Omental fat pad (tissue), 4 donors: ENCODE data around the gene KSR2. TPM values are rescaled to one million over a fixed set of nuclear protein-coding genes. Genes with fewer than 3 reads are reported as not detected.

Source experiments
- ATAC-seq: fragments of 150-250 bp; one replicate; pipeline ENCODE4 v1.9.1; 2016; ENCODE audit warnings: mild to moderate bottlenecking, moderate library complexity; ENCODE audit not compliant: low FRiP score
- DNase-seq: peaks from one replicate; pipeline ENCODE4 v3.0.0-alpha.2; 2019; ENCODE audit warnings: low spot score
- CTCF ChIP-seq, 3 donors: fragments of 450-650 bp; IDR thresholded peaks; one replicate each; pipeline ENCODE4 v1.5.1; 2016 to 2017; ENCODE audit warnings: antibody characterized with exemption in 3 of 3, mild to moderate bottlenecking in 3 of 3, moderate library complexity in 2 of 3
- total RNA-seq, 4 donors: library from RNA; depleted of rRNA; stranded (reverse); fragments of >200 nt; gene quantifications; one replicate each; pipeline ENCODE4 v1.1.0, GENCODE V29; 2016

The KSR2 gene
- total RNA-seq, 4 donors from 2014 or later, result under 0.01 to 0.16 (median under 0.01) TPM; not detected in 1

- no peak for TF ChIP-seq CTCF (IDR thresholded peaks at IDR 0.05)
- ATAC-seq, result no peak
- DNase-seq, result no peak
Measured at GRCh38 chr12:117461732-117462131, 507.1 kb downstream of the KSR2 start.

- DNase-seq, result no peak
- TF ChIP-seq CTCF (IDR thresholded peaks at IDR 0.05), result no peak
- no peak for ATAC-seq
Measured at GRCh38 chr12:117459229-117459628, 509.6 kb downstream of the KSR2 start.

- TF ChIP-seq CTCF (IDR thresholded peaks at IDR 0.05), result no peak
- ATAC-seq, result no peak
- no peak for DNase-seq
Measured at GRCh38 chr12:117457189-117457588, 511.6 kb downstream of the KSR2 start.

- ATAC-seq, result no peak
- no peak for TF ChIP-seq CTCF (IDR thresholded peaks at IDR 0.05)
- no peak for DNase-seq
Measured at GRCh38 chr12:117456076-117456475, 512.7 kb downstream of the KSR2 start.

- no peak for TF ChIP-seq CTCF (IDR thresholded peaks at IDR 0.05)
- DNase-seq, result no peak
- ATAC-seq, result no peak
Measured at GRCh38 chr12:117453961-117454360, 514.8 kb downstream of the KSR2 start.

- no peak for ATAC-seq
- DNase-seq, result no peak
- no peak for TF ChIP-seq CTCF (IDR thresholded peaks at IDR 0.05)
Measured at GRCh38 chr12:117452112-117452511, 516.7 kb downstream of the KSR2 start.

- no peak for TF ChIP-seq CTCF (IDR thresholded peaks at IDR 0.05)
- ATAC-seq (no peak), DNase-seq (no peak)
Measured at GRCh38 chr12:117450209-117450608, 518.6 kb downstream of the KSR2 start.
